GM23338 (cell line): ENCODE measurements around the gene TLR5.

Source experiments
- CTCF ChIP-seq, 2 experiments: fragments of 200-600 bp in 1 of 2; sonication (generic) in 1 of 2; conservative IDR thresholded peaks; 2 replicates each; pipeline versions ENCODE4 v1.5.1 to v1.6.1; 2016 to 2017; ENCODE audit warnings: antibody characterized with exemption in 2 of 2, low read depth in 2 of 2, mild to moderate bottlenecking in 2 of 2, moderate library complexity in 1 of 2
- ETS1 ChIP-seq: IDR thresholded peaks from 2 replicates; pipeline ENCODE4 v1.6.1; 2016; ENCODE audit warnings: antibody characterized with exemption
- EZH2 ChIP-seq: fragments of 200-600 bp; sonication (generic); IDR thresholded peaks from one replicate; pipeline ENCODE4 v1.8.0; 2017; ENCODE audit warnings: antibody characterized with exemption, mild to moderate bottlenecking, low read depth; ENCODE audit not compliant: unreplicated experiment
- EZH2phosphoT487 ChIP-seq: fragments of 200-600 bp; sonication (generic); IDR thresholded peaks from one replicate; pipeline ENCODE4 v1.8.1; 2018; ENCODE audit warnings: antibody characterized with exemption; ENCODE audit not compliant: unreplicated experiment
- JUNB ChIP-seq: IDR thresholded peaks from one replicate; pipeline ENCODE4 v1.6.1; 2016; ENCODE audit warnings: antibody characterized with exemption; ENCODE audit not compliant: unreplicated experiment
- POLR2AphosphoS5 ChIP-seq: IDR thresholded peaks from 2 replicates; pipeline ENCODE4 v1.6.1; 2016; ENCODE audit warnings: antibody characterized with exemption, low read depth
- REST ChIP-seq: IDR thresholded peaks from one replicate; pipeline ENCODE4 v1.6.1; 2018; ENCODE audit warnings: antibody characterized with exemption; ENCODE audit not compliant: unreplicated experiment
- STAT1 ChIP-seq: IDR thresholded peaks from one replicate; pipeline ENCODE4 v1.6.1; 2016; ENCODE audit warnings: antibody characterized with exemption; ENCODE audit not compliant: unreplicated experiment
- ZNF114 ChIP-seq: fragments of 250-450 bp; sonication (Bioruptor Pico); IDR thresholded peaks from 2 replicates; pipeline ENCODE4 v1.5.0; 2020; ENCODE audit warnings: mild to moderate bottlenecking, moderate library complexity
- ZNF331 ChIP-seq: fragments of 250-450 bp; sonication (Bioruptor Pico); IDR thresholded peaks from 2 replicates; pipeline ENCODE4 v1.5.0; 2020; ENCODE audit warnings: low read depth, mild to moderate bottlenecking, moderate library complexity

- no peak for TF ChIP-seq CTCF (conservative IDR thresholded peaks at IDR 0.05; ENCODE audit: low read depth in 2 of 2)
- TF ChIP-seq EZH2 = no peak
- no peak for TF ChIP-seq EZH2phosphoT487
- no peak for TF ChIP-seq ZNF331 (CRISPR knock-in tag)
- TF ChIP-seq ZNF114 (CRISPR knock-in tag) = no peak
- no peak for TF ChIP-seq POLR2AphosphoS5
- no peak for TF ChIP-seq STAT1
- TF ChIP-seq ETS1 = no peak
- TF ChIP-seq REST = no peak
- no peak for TF ChIP-seq JUNB
Measured at GRCh38 chr1:223146745-223147144, 3.7 kb upstream of the TLR5 start.
